OCI-LY1 (cell line): ENCODE results near the gene TRMU.

Experiments used
- CTCF ChIP-seq: fragments of 200-600 bp; sonication (generic), shearing (Covaris generic); IDR thresholded peaks from 2 replicates; pipeline ENCODE4 v1.5.1; 2017; ENCODE audit warnings: mild to moderate bottlenecking, antibody characterized with exemption, low read length, moderate library complexity, mixed read lengths
- EZH2 ChIP-seq: fragments of 200-600 bp; sonication (generic), shearing (Covaris generic); IDR thresholded peaks from 2 replicates; pipeline ENCODE4 v1.8.0; 2017; ENCODE audit warnings: borderline replicate concordance, mixed run types, mild to moderate bottlenecking, antibody characterized with exemption, low read length, moderate library complexity, mixed read lengths

GRCh38 chr22:46315976-46316375, 19.5 kb upstream of the TRMU start:
- TF ChIP-seq CTCF (no peak), EZH2 (no peak)
